Bronchial epithelial cell (primary cell): ENCODE measurements around the gene ANKMY1. TPM values are rescaled to one million over a fixed set of nuclear protein-coding genes. Genes with fewer than 3 reads are reported as not detected.

Source experiments
- DNase-seq: peaks from one replicate; pipeline ENCODE4 v3.0.0-alpha.2; 2010; ENCODE audit warnings: low read depth
- FAIRE-seq: peaks from 2 replicates; lab custom pipeline; 2011; peaks lifted over from hg19 to GRCh38; lab: Jason Lieb, UNC
- H3K27me3 ChIP-seq: 2 replicates; pipeline ENCODE4 v1.5.1; 2011; ENCODE audit warnings: low read length; ENCODE audit not compliant: control insufficient read depth, insufficient read depth
- H3K36me3 ChIP-seq: 2 replicates; pipeline ENCODE4 v1.5.1; 2011; ENCODE audit warnings: low read length; ENCODE audit not compliant: control insufficient read depth, insufficient read depth
- H3K4me3 ChIP-seq: 2 replicates; pipeline ENCODE4 v1.5.1; 2011; ENCODE audit warnings: mild to moderate bottlenecking, low read depth, low read length, control low read depth
- CTCF ChIP-seq: IDR thresholded peaks from 2 replicates; pipeline ENCODE4 v1.5.1; 2011; ENCODE audit warnings: mild to moderate bottlenecking, moderate library complexity, low read length, control low read depth, inconsistent platforms; ENCODE audit not compliant: insufficient read depth, severe bottlenecking
- total RNA-seq: library from RNA; depleted of rRNA; stranded (reverse); fragments of >200 nt; gene quantifications from 2 replicates; pipeline ENCODE4 v1.2.1, GENCODE V29; 2014

The ANKMY1 gene
- total RNA-seq, 1 donor from 2014 or later: 15.8 TPM

GRCh38 chr2:240514631-240515030 lies 43.2 kb downstream of the ANKMY1 start:
- Histone ChIP-seq H3K4me3 (no peak overlapping the region), H3K36me3 (no peaks in the 10 kb centered on the region), H3K27me3 (no peaks in the 10 kb centered on the region)
- no peak for TF ChIP-seq CTCF
- peak; percentile 50 for DNase-seq
- no peak for FAIRE-seq

- H3K36me3 ChIP-seq: no peaks in the 10 kb centered on the region
- H3K27me3 ChIP-seq: no peaks in the 10 kb centered on the region
- FAIRE-seq (peak; percentile 55), DNase-seq (peak; percentile 82)
- no peak overlapping the region for H3K4me3 ChIP-seq
- peak; percentile 94 for TF ChIP-seq CTCF
Measured at GRCh38 chr2:240513549-240514287, 44.1 kb downstream of the ANKMY1 start.

- DNase-seq: no peak
Measured at GRCh38 chr2:240512666-240513535, 44.9 kb downstream of the ANKMY1 start.

GRCh38 chr2:240512109-240512485 lies 45.7 kb downstream of the ANKMY1 start:
- Histone ChIP-seq H3K36me3 (no peaks in the 10 kb centered on the region), H3K4me3 (no peak overlapping the region), H3K27me3 (no peaks in the 10 kb centered on the region)
- DNase-seq: no peak
- TF ChIP-seq CTCF: no peak
- FAIRE-seq: no peak

More at GRCh38 chr2:240512666-240513535, 44.9 kb downstream of the ANKMY1 start:
- no peak for TF ChIP-seq CTCF
- Histone ChIP-seq H3K36me3 (no peaks in the 10 kb centered on the region), H3K4me3 (no peak overlapping the region), H3K27me3 (no peaks in the 10 kb centered on the region)
- peak; percentile 77 for FAIRE-seq

- no peak for TF ChIP-seq CTCF
- no peaks in the 10 kb centered on the region for H3K27me3 ChIP-seq
- FAIRE-seq: no peak
Measured at GRCh38 chr2:240511351-240512108, 46.3 kb downstream of the ANKMY1 start.

More at GRCh38 chr2:240511351-240512108, 46.3 kb downstream of the ANKMY1 start:
- DNase-seq: no peak
- Histone ChIP-seq H3K36me3 (no peaks in the 10 kb centered on the region), H3K4me3 (no peak overlapping the region)
